Esophagus muscularis mucosa (tissue), 4 donors: ENCODE data around the gene CACNA1S.

Experiments used
- EP300 ChIP-seq: sonication (generic); formaldehyde crosslinking; IDR thresholded peaks from one replicate; pipeline ENCODE4 v1.6.1; 2017; ENCODE audit warnings: antibody characterized with exemption
- POLR2A ChIP-seq: fragments of 450-650 bp; IDR thresholded peaks from one replicate; pipeline ENCODE4 v1.6.1; 2017; ENCODE audit warnings: antibody characterized with exemption, moderate library complexity, mild to moderate bottlenecking, low read depth
- TF ChIP-seq, protein P1 (sequence below), 3 experiments: fragments of 200-600 bp in 2 of 3; fragments of 450-650 bp in 1 of 3; sonication (generic) in 2 of 3; IDR thresholded peaks; one replicate each; pipeline ENCODE4 v1.5.1; 2017 to 2019; ENCODE audit warnings: antibody characterized with exemption in 3 of 3, mild to moderate bottlenecking in 2 of 3, moderate library complexity in 1 of 3

DNA sequence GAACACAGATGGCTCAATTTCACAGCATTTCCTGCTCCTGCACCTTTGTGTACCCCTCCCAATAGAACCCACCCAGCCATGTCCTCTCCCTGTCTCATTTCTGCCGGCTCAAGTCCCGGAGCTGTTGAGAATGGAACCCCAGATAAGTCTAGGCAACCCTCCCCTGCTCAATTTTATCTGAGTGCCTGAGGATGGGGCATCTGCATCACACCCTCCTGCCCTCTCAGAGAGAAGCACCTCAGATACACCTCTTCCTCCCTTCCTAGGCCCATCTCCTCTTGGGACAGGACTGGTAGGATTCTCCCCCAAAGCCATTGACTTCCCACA, 89.8 kb downstream of the CACNA1S start:
- TF ChIP-seq, protein P1, sequence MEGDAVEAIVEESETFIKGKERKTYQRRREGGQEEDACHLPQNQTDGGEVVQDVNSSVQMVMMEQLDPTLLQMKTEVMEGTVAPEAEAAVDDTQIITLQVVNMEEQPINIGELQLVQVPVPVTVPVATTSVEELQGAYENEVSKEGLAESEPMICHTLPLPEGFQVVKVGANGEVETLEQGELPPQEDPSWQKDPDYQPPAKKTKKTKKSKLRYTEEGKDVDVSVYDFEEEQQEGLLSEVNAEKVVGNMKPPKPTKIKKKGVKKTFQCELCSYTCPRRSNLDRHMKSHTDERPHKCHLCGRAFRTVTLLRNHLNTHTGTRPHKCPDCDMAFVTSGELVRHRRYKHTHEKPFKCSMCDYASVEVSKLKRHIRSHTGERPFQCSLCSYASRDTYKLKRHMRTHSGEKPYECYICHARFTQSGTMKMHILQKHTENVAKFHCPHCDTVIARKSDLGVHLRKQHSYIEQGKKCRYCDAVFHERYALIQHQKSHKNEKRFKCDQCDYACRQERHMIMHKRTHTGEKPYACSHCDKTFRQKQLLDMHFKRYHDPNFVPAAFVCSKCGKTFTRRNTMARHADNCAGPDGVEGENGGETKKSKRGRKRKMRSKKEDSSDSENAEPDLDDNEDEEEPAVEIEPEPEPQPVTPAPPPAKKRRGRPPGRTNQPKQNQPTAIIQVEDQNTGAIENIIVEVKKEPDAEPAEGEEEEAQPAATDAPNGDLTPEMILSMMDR (IDR thresholded peaks at IDR 0.05) = no peak
- no peak for TF ChIP-seq POLR2A
- no peak for TF ChIP-seq EP300
